Caco-2 (cell line): ENCODE results near the gene GTF3A. TPM values are rescaled to one million over a fixed set of nuclear protein-coding genes. Genes with fewer than 3 reads are reported as not detected.

Experiments
- BruUV-seq: library from RNA; stranded (reverse); fragments of 400-500 nt; replicated peaks from 2 replicates; lab custom pipeline; 2021; lab: Mats Ljungman, UMichigan
- CTCF ChIA-PET: fragments of 300-600 bp; sonication (Branson Sonifier 250); formaldehyde crosslinking; loops from one replicate; lab custom pipeline; 2022; ENCODE audit warnings: antibody characterized with exemption; lab: Charles Lee
- POLR2A ChIA-PET: fragments of 300-600 bp; sonication (Branson Sonifier 250); formaldehyde crosslinking; loops from one replicate; lab custom pipeline; 2022; ENCODE audit warnings: antibody characterized with exemption; lab: Charles Lee
- DNase-seq, 2 experiments: peaks; one replicate each; pipeline versions ENCODE4 v3.0.0 to v3.0.0-alpha.2; 2020 to 2022
- H3K27me3 ChIP-seq: replicated peaks from 2 replicates; pipeline ENCODE4 v1.6.0; 2011; ENCODE audit warnings: low read length; ENCODE audit not compliant: control insufficient read depth, insufficient read depth
- H3K36me3 ChIP-seq: 2 replicates; pipeline ENCODE4 v1.5.1; 2011; ENCODE audit warnings: low read length; ENCODE audit not compliant: control insufficient read depth, insufficient read depth
- H3K4me1 ChIP-seq: fragments of 250-450 bp; sonication (Bioruptor Pico); 2 replicates; pipeline ENCODE4 v1.5.1; 2020; ENCODE audit warnings: mild to moderate bottlenecking
- H3K4me3 ChIP-seq: 2 replicates; pipeline ENCODE4 v1.5.1; 2011; ENCODE audit warnings: low read depth, mild to moderate bottlenecking, control low read depth, low read length
- H3K9me3 ChIP-seq: fragments of 250-450 bp; sonication (Bioruptor Pico); 2 replicates; pipeline ENCODE4 v1.5.1; 2020; ENCODE audit warnings: mild to moderate bottlenecking, moderate library complexity
- H3K27ac Mint-ChIP-seq: one replicate; pipeline ENCODE4 v1.8.0; 2022; ENCODE audit warnings: mixed read lengths; ENCODE audit not compliant: unreplicated experiment
- H3K27me3 Mint-ChIP-seq: one replicate; pipeline ENCODE4 v1.8.0; 2022; ENCODE audit warnings: mixed read lengths; ENCODE audit not compliant: insufficient read depth, unreplicated experiment
- H3K36me3 Mint-ChIP-seq: one replicate; pipeline ENCODE4 v1.8.0; 2022; ENCODE audit warnings: mild to moderate bottlenecking, mixed read lengths; ENCODE audit not compliant: insufficient read depth, unreplicated experiment
- H3K4me1 Mint-ChIP-seq: one replicate; pipeline ENCODE4 v1.8.0; 2022; ENCODE audit warnings: low read depth, mixed read lengths; ENCODE audit not compliant: unreplicated experiment
- H3K4me3 Mint-ChIP-seq: one replicate; pipeline ENCODE4 v1.8.0; 2022; ENCODE audit warnings: mild to moderate bottlenecking, moderate library complexity, mixed read lengths; ENCODE audit not compliant: unreplicated experiment
- H3K9me3 Mint-ChIP-seq: one replicate; pipeline ENCODE4 v1.8.0; 2022; ENCODE audit warnings: mixed read lengths; ENCODE audit not compliant: unreplicated experiment
- intact Hi-C: fragments of 100-400 bp; cut with micrococcal nuclease; formaldehyde crosslinking; loops from one replicate; pipeline ENCODE4 v1.10.0; 2022; ENCODE audit not compliant: unreplicated experiment
- total RNA-seq: library from RNA; stranded (reverse); gene quantifications from 2 replicates; pipeline ENCODE4 v1.2.3, GENCODE V29; 2022
- TF ChIP-seq, protein P1 (sequence below), 2 experiments: fragments of 200-600 bp in 1 of 2; IDR thresholded peaks; 1 replicate in 1 of 2; 2 replicates in 1 of 2; pipeline versions ENCODE4 v1.5.1 to v1.8.0; 2011 to 2022; ENCODE audit warnings: antibody characterized with exemption in 1 of 2, control low read depth in 1 of 2, inconsistent platforms in 1 of 2, low read depth in 1 of 2, low read length in 1 of 2, mild to moderate bottlenecking in 1 of 2, moderate library complexity in 1 of 2; ENCODE audit not compliant: insufficient read depth in 1 of 2, severe bottlenecking in 1 of 2, unreplicated experiment in 1 of 2

Gene GTF3A
- total RNA-seq, 1 experiment from 2014 or later, result 141 TPM

DNA sequence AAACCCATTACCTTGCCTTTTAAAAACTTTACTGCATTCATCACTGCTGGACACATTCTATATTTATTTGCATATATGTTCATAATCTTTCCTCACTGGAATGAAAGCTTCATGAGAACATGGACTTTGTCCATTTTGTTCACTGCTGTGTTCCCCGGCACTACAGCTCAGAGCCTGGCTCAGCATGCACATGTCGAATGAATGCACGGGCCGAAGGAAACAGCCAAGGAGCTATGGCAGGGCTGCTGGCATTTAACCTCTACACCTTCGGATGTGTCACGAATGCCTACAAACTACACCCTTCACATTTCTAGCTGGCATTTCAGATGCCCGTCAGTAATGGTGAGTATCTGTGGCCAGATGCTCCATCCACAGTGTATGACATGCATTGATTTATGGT is 18.4 kb downstream of the GTF3A start:
- ChIA-PET POLR2A (interaction anchor here (1.0 to 1.8 kb wide), 3 partner anchors 8 to 178 kb away, joined by 3 to 20 read pairs (median 4); no protein-coding TSS in a partner anchor), CTCF (interaction anchor here (0.9 to 2.1 kb wide), 8 partner anchors 8 to 384 kb away, joined by 3 to 12 read pairs (median 6); no protein-coding TSS in a partner anchor)
- Mint-ChIP-seq H3K4me1 (peaks cover 26% of the 10 kb centered on the region), H3K4me3 (peak overlapping the region; percentile 68), H3K27ac (peak overlapping the region; percentile 81), H3K9me3 (no peaks in the 10 kb centered on the region), H3K27me3 (no peaks in the 10 kb centered on the region), H3K36me3 (peaks cover 14% of the 10 kb centered on the region)
- Histone ChIP-seq H3K4me3 (peak overlapping the region; percentile 23), H3K27me3 (no peaks in the 10 kb centered on the region), H3K9me3 (no peaks in the 10 kb centered on the region), H3K36me3 (no peaks in the 10 kb centered on the region; the same call in 1 of the 2 replicates), H3K4me1 (peaks cover 26% of the 10 kb centered on the region)
- intact Hi-C loops, result loop anchor here (1.0 to 2.0 kb wide), 2 partner anchors 8 to 18 kb away; partner anchors contain the start of genes GTF3A and MTIF3
- TF ChIP-seq, protein P1, sequence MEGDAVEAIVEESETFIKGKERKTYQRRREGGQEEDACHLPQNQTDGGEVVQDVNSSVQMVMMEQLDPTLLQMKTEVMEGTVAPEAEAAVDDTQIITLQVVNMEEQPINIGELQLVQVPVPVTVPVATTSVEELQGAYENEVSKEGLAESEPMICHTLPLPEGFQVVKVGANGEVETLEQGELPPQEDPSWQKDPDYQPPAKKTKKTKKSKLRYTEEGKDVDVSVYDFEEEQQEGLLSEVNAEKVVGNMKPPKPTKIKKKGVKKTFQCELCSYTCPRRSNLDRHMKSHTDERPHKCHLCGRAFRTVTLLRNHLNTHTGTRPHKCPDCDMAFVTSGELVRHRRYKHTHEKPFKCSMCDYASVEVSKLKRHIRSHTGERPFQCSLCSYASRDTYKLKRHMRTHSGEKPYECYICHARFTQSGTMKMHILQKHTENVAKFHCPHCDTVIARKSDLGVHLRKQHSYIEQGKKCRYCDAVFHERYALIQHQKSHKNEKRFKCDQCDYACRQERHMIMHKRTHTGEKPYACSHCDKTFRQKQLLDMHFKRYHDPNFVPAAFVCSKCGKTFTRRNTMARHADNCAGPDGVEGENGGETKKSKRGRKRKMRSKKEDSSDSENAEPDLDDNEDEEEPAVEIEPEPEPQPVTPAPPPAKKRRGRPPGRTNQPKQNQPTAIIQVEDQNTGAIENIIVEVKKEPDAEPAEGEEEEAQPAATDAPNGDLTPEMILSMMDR (IDR thresholded peaks at IDR 0.05; ENCODE audit: insufficient read depth in 1 of 2, low read depth in 1 of 2, low read length in 1 of 2, severe bottlenecking in 1 of 2, unreplicated experiment in 1 of 2), result no peak
- no TSS peak for BruUV-seq
- DNase-seq, result no peak

DNA sequence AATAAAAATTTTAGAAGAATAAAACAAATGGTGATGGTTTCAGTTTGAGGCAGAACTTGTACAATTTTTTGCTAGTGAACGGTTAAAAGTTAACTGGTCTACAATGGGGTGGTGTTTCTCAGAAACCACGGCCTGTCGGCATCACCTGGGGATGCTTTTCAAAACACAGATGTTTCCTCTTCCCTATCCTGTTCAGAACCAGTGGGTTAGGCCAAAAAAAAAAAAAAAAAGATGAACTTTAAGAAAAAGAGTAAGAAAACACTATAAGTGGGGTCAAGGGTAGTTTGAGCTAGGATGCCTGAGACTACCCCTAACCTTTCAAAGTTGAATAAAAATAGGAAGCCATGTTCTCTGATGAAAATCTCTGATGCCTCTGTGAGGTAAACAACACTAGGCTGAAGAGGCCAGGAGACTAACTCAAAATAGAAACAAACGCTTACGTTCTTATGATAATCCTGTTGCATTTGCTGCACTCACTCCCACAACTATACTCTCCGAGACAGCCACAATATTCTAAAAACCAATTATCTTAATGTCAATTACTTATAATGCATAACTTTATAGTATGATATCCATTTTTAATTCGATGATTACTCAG is 22.7 kb downstream of the GTF3A start:
- Mint-ChIP-seq H3K36me3 (peaks cover 23% of the 10 kb centered on the region), H3K4me3 (no peak overlapping the region), H3K9me3 (no peaks in the 10 kb centered on the region), H3K4me1 (peaks cover 22% of the 10 kb centered on the region), H3K27me3 (no peaks in the 10 kb centered on the region), H3K27ac (no peak overlapping the region)
- intact Hi-C loops, result no loop called here
- Histone ChIP-seq H3K4me3 (no peak overlapping the region), H3K36me3 (no peaks in the 10 kb centered on the region), H3K27me3 (no peaks in the 10 kb centered on the region), H3K4me1 (peaks cover 26% of the 10 kb centered on the region), H3K9me3 (no peaks in the 10 kb centered on the region)
- TF ChIP-seq, protein P1 (IDR thresholded peaks at IDR 0.05; ENCODE audit: insufficient read depth in 1 of 2, low read depth in 1 of 2, low read length in 1 of 2, severe bottlenecking in 1 of 2, unreplicated experiment in 1 of 2), result no peak
- no peak for DNase-seq
- POLR2A ChIA-PET, result no interaction called here
- BruUV-seq, result no TSS peak
- CTCF ChIA-PET, result interaction anchor here (0.6 to 1.2 kb wide), 3 partner anchors 23 to 43 kb away, joined by 3 to 6 read pairs (median 4); no protein-coding TSS in a partner anchor

DNA sequence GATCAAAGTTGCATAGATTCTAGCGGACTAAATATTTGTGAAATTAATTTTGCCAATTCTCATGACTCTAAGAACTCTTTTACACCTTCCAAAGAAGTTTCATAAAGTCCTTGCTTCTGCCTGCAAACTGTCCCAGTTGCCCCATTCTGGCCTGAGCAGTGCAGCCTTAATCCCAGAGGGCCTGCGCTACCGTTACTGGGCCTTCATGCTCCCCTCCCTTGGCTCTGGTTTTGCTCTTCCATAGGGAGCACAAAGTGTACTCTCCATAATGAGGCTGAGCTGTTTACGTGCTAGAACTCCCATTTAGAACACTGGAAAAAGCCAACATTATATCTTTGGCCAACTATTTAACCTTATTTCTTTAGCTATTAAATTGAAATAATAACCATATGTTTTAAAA is 23.9 kb downstream of the GTF3A start:
- H3K4me3 Mint-ChIP-seq, result peak overlapping the region; percentile 2

More for the DNA sequence above, 23.9 kb downstream of the GTF3A start:
- intact Hi-C loops, result no loop called here
- no peaks in the 10 kb centered on the region for H3K36me3 ChIP-seq
- Mint-ChIP-seq H3K4me1 (peaks cover 14% of the 10 kb centered on the region), H3K27me3 (no peaks in the 10 kb centered on the region), H3K27ac (no peak overlapping the region), H3K9me3 (no peaks in the 10 kb centered on the region), H3K36me3 (peaks cover 19% of the 10 kb centered on the region)
- H3K9me3 ChIP-seq, result no peaks in the 10 kb centered on the region
- TF ChIP-seq, protein P1 (IDR thresholded peaks at IDR 0.05; ENCODE audit: insufficient read depth in 1 of 2, low read depth in 1 of 2, low read length in 1 of 2, severe bottlenecking in 1 of 2, unreplicated experiment in 1 of 2), result no peak
- DNase-seq, result no peak
- peaks cover 16% of the 10 kb centered on the region for H3K4me1 ChIP-seq
- ChIA-PET POLR2A (interaction anchor here (1.4 kb wide), 1 partner anchor 45 kb away, joined by 4 read pairs; no protein-coding TSS in a partner anchor), CTCF (interaction anchor here (1.2 kb wide), 1 partner anchor 24 kb away, joined by 4 read pairs; no protein-coding TSS in a partner anchor)
- peak overlapping the region; percentile 3; the same call in 1 of the 2 replicates for H3K4me3 ChIP-seq
- BruUV-seq, result no TSS peak
- no peaks in the 10 kb centered on the region for H3K27me3 ChIP-seq
